NCI-H1105 (cell line): ENCODE results near the gene MED7.
"Not testable (repeated sequence)": the region's sequence is repeated elsewhere in the genome, so short reads cannot be mapped to it uniquely, and the experiment has no call there.

ENCODE experiments used
- DNase-seq: peaks from one replicate; lab custom pipeline; 2025; lab: John Stamatoyannopoulos, UW

The MED7 gene

DNA sequence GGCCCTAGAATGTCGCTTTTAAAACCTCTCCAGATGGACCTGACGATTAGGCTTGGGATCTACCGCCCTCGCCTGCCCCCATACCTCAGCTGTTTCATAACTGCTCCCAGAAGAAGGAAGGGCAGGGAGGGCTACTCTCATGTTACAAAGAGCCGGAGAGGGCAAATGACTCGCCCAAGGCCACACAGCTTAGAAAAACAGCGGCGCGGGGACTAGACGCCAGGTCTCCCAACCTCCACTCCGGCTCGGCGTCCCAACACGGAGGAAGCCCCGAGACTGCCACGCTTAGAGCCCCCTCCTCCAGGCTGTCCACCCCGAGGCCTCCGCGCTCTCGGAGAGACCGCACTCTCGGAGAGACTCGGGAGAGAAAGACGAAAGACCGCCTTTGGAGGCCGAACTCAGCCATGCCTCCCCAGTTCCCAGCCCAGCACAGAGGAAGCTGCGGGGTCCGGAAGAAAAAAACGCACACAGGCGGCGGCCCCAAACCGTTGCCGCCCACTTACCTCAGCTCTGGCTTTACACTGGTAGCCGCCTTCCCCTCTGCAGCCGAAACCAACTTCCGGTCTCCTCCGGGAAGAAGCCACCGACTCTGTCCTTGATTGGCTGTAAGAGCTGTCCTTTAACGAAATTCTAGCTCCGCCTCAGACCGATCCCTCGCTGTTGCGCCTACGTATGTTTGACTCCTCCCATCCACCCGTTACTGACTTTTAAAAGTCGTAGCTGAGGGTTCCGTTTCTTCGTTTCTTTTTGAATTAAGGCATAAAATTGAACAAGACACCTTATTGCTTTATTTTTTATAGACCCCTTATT, at the start of gene MED7:
TSS of gene MED7 (minus strand) at position 549 of the 810 bp plus-strand sequence. CDS start 3,434 bp downstream, outside the sequence.
- peak; percentile 75 for DNase-seq

DNA sequence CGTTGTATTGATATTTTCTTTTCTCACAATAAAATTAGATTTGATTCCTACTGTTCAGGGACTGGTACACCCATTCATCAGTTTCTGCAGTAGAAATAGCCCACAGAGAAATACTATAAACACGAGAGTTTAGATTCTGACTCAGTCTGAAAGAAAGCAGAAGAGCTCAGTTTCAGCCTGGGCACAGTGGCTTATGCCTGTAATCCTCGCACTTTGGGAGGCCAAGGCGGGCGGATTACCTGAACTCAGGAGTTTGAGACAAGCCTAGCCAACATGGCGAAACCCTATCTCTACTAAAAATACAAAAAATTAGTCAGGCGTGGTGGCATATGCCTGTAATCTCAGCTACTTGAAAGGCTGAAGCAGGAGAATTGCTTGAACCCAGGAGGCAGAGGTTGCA, 46.6 kb upstream of the MED7 start:
- DNase-seq: no peak

GRCh38 chr5:157188270-157188669, 45.6 kb upstream of the MED7 start:
- DNase-seq: no peak

DNA sequence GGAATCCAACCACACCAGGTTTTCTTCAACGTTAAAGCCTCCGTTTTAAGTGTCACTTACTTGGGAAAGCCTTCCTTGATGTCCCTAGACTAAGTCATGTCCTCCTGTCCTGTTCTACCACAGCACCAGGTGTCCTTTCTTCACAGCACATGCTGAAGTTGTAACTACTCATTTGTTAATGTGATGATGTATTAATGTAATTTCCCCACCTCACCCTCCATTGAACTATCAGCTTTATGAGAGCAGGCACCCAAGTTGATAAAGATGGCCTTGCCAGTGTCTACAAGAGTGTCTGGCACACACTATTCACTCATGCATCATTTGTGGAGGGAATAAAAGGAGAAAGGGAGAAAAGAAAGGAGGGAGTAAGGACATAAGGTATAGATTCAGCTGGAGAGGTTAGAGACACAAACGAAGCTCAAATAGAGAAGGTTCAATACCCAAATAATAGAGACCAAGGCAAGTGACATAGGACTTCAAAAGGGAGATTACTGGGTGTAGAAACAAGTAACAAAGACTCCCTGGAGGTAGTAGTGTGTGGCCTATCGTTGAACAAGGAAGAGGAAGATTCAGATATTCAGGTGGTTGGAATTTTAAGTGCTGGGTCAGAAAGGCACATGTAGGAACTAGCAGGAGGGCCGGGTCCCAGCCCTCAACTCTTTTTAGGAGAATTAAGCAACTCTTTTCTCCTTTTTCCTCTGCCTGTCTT, 44.5 kb upstream of the MED7 start:
- DNase-seq: no peak

DNA sequence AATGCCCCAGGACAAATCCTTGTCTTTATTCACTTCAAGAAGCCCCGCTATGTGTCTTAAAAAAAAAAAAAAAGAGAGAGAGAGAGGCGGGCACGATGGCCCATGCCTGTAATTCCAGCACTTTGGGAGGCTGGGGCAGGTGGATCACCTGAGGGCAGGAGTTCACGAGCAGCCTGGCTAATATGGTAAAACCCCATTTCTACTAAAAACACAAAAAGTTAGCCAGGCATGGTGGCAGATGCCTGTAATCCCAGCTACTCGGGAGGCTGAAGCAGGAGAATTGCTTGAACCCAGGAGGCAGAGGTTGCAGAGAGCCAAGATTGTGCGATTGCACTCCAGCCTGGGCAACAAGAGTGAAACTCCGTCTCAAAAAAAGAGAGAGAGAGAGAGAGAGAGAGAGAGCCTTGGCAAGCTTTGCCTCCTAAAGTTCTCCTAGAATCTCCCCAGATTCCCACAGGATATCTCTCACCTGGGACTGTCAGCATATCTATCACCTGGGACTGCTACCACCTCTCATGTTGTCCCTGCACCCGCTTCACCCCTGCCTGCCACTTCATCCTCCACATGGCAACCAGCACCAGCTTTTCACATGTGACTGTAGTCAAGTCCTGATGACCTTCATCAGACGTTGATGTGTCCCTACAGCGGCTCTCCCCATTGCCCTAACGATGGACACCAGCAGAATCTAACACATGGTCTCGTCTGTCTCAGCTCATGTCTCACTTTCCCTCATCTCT, 43.8 kb upstream of the MED7 start:
- no peak for DNase-seq

- DNase-seq: not testable (repeated sequence)
Measured at GRCh38 chr5:157185122-157185521, 42.5 kb upstream of the MED7 start.

- DNase-seq: no peak
Measured at GRCh38 chr5:157184117-157184670, 41.5 kb upstream of the MED7 start.

DNA sequence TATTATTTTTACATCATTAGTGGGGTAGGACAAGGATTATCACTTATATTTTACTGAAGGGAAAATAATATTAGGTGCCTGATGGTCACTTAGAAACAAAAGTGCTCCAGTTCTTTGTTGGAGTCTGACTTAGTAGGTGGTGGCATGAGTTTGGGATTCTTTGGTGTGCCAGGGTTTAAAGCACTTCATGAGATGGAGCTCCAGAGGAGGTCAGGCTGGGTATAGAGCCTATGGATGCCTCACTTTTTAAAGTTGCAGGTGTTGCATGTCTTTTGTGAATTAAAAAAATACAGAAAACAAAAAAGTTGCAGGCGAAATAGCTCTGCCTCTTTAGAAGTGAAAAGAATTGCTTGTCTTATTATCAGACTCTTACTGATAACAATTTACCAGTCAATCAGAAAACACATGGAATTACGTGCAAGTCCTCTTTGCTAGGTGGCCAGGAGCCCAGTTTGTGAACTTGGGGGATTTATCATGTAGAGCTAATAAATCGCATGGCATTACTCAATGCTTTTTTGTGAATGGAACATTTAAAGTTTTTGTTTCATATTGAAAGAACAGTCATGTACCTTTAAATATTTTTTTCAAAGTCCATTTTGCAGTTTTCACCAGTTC, 39.6 kb upstream of the MED7 start:
- no peak for DNase-seq

GRCh38 chr5:157180374-157181264, 38.0 kb upstream of the MED7 start, which contains the start of gene ITK:
ITK (plus strand) TSS chr5:157180840; CDS start chr5:157180978, 138 bp downstream.
- DNase-seq: no peak

DNA sequence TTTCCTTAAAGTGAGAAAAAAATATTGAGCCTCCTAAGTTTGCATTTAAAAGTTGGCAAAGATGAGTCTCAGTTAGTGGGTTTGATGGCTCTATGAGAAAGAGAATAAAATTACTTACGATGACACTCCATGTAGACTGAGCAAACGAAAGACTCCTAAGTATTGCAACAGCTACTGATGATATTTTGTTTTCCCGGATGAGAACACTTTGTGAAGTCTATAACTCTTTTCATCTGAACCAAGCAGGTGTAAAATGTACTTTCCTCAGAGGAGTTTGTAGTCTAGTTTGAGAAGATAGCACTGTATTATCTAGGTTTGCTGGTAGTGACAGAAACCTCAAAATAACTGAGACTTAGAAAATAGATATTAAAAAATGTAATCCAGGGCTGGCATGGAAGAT, 36.3 kb upstream of the MED7 start:
- DNase-seq: no peak

- DNase-seq: no peak
Measured at GRCh38 chr5:157177953-157178352, 35.3 kb upstream of the MED7 start.

DNA sequence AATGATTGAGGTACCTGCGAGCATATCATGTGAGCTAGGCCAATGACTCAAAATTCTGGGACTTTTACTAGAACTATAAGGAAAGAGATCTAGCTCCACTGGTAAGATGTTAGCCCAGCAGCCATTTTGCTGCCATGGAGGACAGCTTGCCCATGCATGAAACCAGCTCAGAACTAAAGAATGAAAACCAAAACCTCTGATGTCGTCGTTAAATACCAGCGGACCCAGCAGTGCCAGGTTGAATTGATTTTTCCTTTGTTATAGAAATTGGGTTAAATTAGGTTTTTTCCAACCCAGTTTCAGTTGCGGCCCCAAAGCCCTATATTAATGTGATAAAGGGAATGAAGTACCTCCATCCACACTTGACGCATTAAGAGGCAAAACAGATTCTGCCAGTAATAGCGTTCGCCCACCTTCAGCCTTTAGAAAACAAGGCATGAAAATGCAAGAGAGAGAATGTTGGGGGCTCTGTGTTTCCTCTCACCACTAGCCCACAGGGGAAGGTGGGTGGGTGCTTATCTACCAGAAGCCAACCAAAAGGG, 32.5 kb upstream of the MED7 start:
- DNase-seq: no peak

DNA sequence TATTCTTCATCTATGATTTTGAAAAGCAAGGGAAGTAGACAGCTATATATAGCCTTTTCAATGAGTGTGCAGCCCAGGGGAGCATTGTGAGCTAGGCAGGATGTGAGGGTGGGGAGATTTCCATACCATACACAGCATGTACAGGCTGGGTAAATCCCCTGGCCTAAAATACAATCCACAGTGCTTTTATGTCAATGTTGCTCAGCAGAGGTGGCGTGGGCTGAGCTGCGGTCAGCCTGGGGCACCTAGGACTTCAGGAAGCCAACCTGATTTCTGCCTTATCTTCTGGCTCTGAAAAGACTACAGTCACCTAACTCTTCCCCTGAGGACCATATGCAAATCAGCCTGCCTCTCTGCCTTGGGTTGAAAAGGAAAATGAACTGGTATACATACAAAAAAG, 29.7 kb upstream of the MED7 start:
- no peak for DNase-seq

- no peak for DNase-seq
Measured at GRCh38 chr5:157168286-157168685, 25.6 kb upstream of the MED7 start.

DNA sequence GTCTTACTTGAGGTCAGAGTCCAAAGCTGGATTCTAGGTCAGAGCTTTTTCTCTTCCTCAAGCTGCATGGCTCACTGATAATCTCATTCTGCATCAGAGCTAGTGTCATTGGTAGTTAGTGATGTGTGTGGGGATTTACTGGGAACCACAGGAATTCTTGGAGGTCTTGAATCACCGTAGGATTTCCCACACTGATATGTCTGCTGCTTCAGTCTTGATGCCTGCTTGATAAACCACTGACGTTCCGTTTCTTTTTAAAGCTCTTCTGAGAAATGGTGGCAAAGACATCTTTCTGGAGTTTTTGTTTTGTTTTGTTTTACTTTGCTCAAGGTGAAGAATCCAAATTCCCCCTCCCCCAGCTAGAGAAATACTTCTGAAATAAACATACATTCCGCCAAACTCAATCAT, 24.6 kb upstream of the MED7 start:
- no peak for DNase-seq

GRCh38 chr5:157166214-157167213, 23.8 kb upstream of the MED7 start, which contains the start of gene GARIN3:
GARIN3 (minus strand) TSS chr5:157166264; CDS start chr5:157166168, 96 bp downstream.
- no peak for DNase-seq

DNA sequence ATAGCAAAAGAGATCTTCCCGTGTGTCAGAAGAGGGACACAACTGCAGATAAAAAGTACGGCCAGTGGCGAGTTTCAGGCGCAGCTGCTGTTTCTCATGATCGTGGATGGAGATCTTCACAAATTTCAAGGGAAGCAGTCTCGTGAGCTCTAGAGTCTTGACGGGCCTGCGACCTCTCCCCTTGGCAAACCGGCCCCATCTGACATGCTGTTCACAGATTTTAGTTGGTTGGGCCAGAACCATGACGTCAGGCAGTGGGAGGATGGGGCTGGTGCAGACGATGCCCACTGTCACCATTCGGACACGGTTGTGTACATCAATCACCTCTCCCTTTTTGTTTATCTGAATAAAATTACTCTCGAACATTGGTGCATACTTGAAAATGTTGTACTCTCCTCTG, 23.0 kb upstream of the MED7 start:
- DNase-seq: no peak

- DNase-seq: no peak
Measured at GRCh38 chr5:157165261-157165660, 22.6 kb upstream of the MED7 start.

DNA sequence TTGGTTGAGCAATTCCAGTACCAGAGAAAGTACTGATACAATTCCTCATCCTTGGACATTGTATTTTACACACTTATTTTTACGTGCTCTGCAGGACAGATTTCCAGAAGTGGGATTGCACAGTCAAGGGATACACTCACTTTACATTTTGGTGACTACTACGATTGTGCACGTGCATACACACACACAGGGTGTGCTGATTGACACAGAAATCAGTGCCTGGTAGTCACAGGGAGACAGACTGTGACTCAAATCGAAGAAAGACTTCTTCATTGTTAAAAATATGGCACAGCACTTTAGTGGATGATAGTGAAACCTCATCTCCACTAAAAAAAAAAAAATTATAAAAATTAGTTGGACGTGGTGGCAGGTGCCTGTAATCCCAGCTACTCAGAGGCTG, 21.9 kb upstream of the MED7 start:
- no peak for DNase-seq
